Hematopoietic multipotent progenitor cell treated with erythropoietin and hydrocortisone succinate and interleukin-3 and kit ligand, for 4 days (in vitro differentiated cells): Measurements from ENCODE around the gene GPER1.
"Not testable (repeated sequence)": the region's sequence is repeated elsewhere in the genome, so short reads cannot be mapped to it uniquely, and the experiment has no call there.

ENCODE experiments used
- DNase-seq: peaks from one replicate; pipeline ENCODE4 v3.0.0-alpha.2; 2015

Gene GPER1

DNA sequence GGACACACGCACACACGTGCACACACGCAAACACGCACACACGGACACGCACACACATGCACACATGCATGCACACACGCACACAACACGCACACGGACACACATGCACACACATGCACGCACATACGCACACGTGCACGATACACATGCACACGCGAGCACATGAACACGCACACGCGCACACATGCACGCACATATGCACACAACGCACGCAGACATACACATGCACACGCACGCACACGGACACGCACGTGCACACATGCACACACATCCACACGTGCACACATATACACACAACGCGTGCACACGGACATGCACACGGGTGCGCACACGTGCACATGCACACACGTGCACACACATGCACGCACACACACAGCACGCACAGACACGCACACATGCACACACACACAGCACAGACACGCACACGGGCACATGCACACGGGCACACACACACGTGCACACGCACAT, 17.3 kb upstream of the GPER1 start:
- DNase-seq: no peak

DNA sequence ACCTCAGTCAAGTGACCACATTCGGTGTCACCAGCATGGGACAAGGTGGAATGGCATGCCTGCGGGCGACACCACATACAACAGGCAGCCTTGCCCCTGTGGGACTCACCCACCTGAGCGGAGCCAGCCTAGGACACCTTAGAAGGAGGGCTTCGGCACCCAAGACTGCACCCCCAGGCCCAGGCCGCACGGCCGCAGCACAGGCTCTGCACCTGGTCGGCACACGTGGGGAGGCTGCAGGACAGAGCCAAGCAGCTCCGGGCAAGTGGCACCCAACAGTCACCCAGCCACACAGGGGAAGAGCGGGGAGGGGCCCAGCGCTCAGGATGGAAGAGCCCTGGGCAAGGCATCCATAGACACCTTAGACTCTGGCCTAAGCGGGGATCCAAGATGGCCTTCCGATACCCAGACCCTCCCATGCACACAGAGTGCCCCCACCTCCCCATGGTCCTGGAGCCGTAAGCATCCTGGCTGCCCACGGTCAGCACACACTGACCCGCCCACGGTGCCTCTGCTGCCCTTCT, 16.1 kb upstream of the GPER1 start:
- DNase-seq: no peak

DNA sequence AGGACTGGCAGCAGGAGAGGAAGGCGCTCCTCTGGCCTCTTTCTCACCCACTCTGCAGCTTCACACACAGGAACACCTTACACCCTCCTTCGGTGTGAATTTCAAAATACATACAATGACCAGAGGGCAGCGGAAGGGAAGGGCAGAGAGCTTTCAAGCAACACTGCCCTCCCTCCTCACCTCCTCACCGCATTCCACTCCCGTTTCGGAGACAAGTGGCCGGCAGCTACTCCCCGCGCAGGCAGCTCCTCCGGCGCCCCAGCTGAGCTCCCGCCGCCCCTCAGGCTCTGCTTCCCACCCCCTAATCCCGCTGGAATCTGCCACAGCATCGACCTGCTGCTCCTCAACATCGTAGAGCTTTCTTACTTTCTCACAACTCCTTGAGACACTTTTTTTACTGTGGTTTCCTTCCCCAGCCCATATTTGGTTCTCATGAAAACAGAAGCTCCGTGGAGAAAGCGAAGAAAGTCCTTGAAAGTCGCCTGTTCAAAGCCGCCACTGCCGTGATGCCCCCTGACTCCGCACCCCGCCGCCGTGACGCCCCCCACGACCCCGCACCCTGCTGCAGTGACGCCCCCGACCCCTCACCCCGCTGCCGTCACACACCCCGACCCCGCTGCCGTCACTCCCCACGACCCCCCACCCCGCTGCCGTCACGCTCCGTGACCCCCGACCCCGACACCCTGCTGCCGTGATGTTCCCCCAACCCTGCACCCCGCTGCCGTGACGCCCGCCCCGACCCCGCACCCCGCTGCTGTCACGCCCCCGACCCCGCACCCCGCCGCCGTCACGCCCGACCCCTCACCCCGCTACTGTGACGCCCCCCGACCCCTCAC, 14.6 kb upstream of the GPER1 start:
- peak; percentile 34 for DNase-seq

DNA sequence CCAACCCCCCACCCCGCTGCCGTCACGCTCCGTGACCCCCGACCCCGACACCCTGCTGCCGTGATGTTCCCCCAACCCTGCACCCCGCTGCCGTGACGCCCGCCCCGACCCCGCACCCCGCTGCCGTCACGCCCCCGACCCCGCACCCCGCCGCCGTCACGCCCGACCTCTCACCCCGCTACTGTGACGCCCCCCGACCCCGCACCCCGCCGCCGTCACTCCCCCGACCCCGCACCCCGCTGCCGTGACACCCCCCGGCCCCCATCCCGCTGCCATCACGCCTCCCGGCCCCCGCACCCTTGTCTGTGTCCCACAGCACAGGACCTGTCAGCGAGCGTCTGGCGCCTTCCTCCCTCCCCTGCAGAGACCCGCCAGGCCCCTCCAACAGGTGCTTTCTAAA, 13.9 kb upstream of the GPER1 start:
- not testable (repeated sequence) for DNase-seq

- DNase-seq: no peak
Observed at GRCh38 chr7:1074593-1075431, 13.1 kb upstream of the GPER1 start.

GRCh38 chr7:1076184-1077072, 11.5 kb upstream of the GPER1 start:
- no peak for DNase-seq

- DNase-seq: no peak
Observed at GRCh38 chr7:1078519-1078918, 9.4 kb upstream of the GPER1 start.

DNA sequence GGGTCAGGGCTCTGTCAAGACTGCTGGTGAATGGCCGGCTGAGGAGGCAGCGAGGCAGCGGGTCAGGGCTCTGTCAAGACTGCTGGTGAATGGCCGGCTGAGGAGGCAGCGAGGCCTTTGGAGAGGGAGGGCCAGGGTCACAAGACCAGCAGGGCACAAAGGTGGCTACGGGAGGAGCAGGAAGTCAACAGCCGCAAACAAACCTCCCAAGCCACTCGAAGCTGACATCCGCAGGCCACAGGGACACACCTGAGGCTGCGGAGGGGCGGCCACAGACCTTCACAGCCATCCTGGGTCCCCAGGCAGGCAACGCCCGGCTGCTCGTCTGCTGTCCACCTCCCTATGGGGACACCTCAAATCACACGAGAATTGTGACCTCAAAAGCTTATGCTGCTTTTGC, 8.9 kb upstream of the GPER1 start:
- no peak for DNase-seq

DNA sequence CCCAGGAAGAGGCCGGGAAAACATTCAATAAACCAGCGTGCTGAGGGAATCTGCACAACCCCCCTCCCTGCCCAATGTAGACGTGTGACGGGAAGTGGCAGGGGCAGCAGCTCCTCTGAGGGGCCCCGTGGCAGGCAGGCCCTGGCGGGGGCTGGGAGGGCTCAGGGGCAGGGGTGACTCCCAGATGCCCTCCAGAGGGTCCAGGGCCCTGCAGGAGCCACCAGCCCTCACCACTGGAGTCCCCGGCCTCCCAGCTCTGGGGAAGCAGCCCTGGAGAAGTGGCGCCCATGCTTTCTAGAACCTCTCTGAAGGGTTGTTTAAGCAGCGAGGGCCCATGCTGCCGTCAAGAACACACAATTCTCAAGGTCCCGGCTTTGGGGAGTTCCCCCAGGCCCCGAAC, 8.4 kb upstream of the GPER1 start:
- DNase-seq: no peak

GRCh38 chr7:1080252-1080920, 7.5 kb upstream of the GPER1 start:
- DNase-seq: no peak

DNA sequence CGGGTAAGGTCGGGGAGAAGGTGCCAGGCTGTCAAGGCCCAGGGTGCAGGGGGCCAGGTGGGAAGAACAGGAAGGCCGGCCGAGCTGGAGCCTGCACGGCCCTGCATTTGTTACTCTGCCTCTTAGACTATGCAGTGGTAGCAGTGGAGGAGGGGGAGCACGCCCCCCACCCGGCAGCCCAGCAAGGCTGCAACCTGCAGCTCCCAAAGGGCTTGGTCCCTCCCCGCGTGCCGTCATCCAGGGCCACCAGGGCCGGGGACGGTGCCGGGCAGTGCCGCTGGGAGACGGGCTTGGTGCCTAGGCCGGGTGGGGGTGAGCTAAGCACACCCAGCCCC, 7.0 kb upstream of the GPER1 start:
- no peak for DNase-seq

- no peak for DNase-seq
Observed at GRCh38 chr7:1081336-1081735, 6.6 kb upstream of the GPER1 start.

DNA sequence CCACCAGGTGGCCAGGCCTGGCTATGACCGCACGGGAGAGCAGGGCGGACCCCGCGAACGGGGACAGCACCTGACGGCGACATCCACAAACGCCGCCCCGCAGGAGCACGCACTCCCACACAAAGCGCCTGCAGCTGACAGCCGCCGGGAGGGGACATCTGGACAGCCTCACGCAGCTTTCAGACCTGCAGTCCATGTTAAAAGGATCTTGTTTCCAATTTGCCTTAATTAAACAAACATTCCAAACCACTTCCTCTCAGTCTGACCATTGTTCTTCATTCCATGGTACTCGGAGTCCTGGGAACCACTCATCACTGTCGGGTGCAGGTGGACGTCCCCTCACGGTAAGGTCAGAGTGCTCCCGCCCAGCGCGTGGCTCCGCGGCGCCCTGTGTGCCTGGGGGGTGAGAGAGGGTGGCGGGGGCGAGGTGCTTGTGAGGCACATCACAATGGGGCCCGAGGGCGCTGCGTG, 5.9 kb upstream of the GPER1 start:
- DNase-seq: no peak

GRCh38 chr7:1083729-1084657, 3.9 kb upstream of the GPER1 start:
- DNase-seq: peak; percentile 26

GRCh38 chr7:1085266-1085665, 2.6 kb upstream of the GPER1 start:
- no peak for DNase-seq

- DNase-seq: no peak
Observed at GRCh38 chr7:1085910-1086421, 1.9 kb upstream of the GPER1 start.

DNA sequence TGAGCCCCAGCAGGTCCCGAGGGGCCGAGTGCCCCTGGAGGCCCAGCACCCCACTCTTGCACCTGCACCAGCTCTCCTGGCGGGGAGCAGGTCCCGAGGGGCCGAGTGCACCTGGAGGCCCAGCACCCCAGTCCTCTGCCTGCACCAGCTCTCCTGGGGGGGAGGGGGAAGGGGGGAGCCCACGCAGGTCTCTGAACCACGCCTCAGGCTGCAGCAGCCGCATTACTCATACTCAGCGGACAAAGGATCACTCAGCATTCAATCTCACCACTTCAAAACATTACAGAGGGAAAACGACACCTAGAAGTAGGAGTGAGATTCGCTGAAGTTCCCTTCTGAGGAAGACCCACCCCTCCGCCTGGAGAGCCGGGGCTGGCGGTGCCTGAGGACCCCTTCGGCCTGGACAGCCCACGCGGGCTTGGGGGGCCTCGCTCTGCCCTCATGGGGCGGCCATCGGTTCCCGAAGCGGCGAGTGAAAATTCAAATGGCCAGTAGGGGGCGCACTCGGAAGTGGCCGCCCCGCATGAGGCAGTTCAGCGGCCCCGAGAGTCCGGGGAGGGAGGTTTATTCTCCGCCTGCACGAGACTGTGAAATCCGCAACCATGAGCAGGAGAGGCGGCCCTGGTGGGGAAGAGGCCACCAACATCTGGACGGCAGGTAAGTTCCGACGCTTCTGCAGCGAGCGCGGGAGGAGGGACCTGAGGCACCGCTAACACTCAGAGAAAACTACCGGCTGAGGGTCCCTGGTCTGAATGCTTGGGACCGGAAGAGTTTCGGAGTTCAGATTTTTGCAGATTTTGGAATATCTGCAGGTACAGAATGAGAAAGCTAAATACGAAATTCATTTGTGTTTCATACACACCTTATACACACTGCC, 1.1 kb upstream of the GPER1 start:
- DNase-seq: peak; percentile 83

DNA sequence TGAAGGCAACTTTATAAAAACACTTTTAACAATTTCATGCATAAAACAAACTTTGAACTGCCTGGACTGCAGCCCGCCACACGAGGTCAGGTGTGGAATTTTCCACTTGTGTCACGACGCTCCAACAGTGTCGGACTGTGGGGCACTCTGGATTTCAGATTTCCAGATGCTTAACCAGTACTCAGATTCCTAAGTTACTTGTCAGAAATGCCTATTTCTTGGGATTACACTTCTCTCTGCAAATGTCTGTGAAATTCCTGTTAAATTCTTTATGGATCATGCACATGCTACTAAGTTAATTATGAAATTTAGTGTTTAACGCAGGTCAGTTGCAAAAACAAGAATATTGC, 473 bp upstream of the GPER1 start:
- DNase-seq: no peak

GRCh38 chr7:1090236-1090635, 2.3 kb downstream of the GPER1 start:
- DNase-seq: no peak
